Measurements from ENCODE around the gene BARX2. TPM values are rescaled to one million over a fixed set of nuclear protein-coding genes. Genes with fewer than 3 reads are reported as not detected.

BARX2 gene
- total RNA-seq, 2 donors from 2014 or later = not detected

DNA sequence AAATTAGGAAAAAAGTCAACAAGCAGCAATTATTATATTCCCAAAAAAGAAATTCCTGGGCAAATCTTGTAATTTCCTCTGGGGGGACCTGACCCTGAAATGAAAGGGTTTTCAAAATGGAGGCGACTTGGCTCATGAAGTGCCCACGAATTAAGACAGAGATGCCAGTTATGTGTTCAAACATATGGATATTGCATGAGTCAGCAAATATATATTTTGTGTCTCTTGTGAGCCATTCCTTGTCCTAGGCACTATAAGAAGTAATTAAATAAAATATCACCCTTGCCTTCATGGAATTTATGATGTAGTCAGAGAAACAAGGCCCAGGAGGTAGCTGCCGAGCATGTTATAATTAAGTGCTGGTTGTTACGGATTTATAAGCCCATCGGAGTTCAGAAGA is 68.6 kb downstream of the BARX2 start:
- no peak for DNase-seq
- H3K4me3 Mint-ChIP-seq = no peak overlapping the region
- H3K36me3 Mint-ChIP-seq (ENCODE audit: low read depth) = no peaks in the 10 kb centered on the region
- no peaks in the 10 kb centered on the region for H3K9me3 ChIP-seq (ENCODE audit: control insufficient read depth, low read length, poor library complexity, severe bottlenecking)
- no peaks in the 10 kb centered on the region for H3K4me1 Mint-ChIP-seq
- H3K27me3 Mint-ChIP-seq = no peaks in the 10 kb centered on the region
- ATAC-seq = no peak
- no peak overlapping the region for H3K27ac Mint-ChIP-seq

GRCh38 chr11:129445226-129445625 is 69.6 kb downstream of the BARX2 start:
- Mint-ChIP-seq H3K4me3 (no peak overlapping the region), H3K27ac (no peak overlapping the region), H3K4me1 (no peaks in the 10 kb centered on the region), H3K27me3 (no peaks in the 10 kb centered on the region), H3K36me3 (ENCODE audit: low read depth) (no peaks in the 10 kb centered on the region)
- ATAC-seq (no peak), DNase-seq (no peak)
- no peaks in the 10 kb centered on the region for H3K9me3 ChIP-seq (ENCODE audit: control insufficient read depth, low read length, poor library complexity, severe bottlenecking)

GRCh38 chr11:129446572-129446971 is 70.9 kb downstream of the BARX2 start:
- H3K9me3 ChIP-seq (ENCODE audit: control insufficient read depth, low read length, poor library complexity, severe bottlenecking) = no peaks in the 10 kb centered on the region
- Mint-ChIP-seq H3K4me1 (no peaks in the 10 kb centered on the region), H3K27me3 (no peaks in the 10 kb centered on the region), H3K27ac (no peak overlapping the region), H3K36me3 (ENCODE audit: low read depth) (no peaks in the 10 kb centered on the region), H3K4me3 (no peak overlapping the region)
- ATAC-seq = no peak
- no peak for DNase-seq

- Mint-ChIP-seq H3K36me3 (ENCODE audit: low read depth) (no peaks in the 10 kb centered on the region), H3K4me1 (no peaks in the 10 kb centered on the region), H3K27ac (no peak overlapping the region), H3K4me3 (no peak overlapping the region), H3K27me3 (no peaks in the 10 kb centered on the region)
- H3K9me3 ChIP-seq (ENCODE audit: control insufficient read depth, low read length, poor library complexity, severe bottlenecking) = no peaks in the 10 kb centered on the region
- ATAC-seq = no peak
- no peak for DNase-seq
These were observed 72.1 kb downstream of the BARX2 start for GRCh38 chr11:129447654-129448239.

GRCh38 chr11:129451524-129451923 is 75.9 kb downstream of the BARX2 start:
- H3K27ac Mint-ChIP-seq = no peak overlapping the region
- H3K4me1 Mint-ChIP-seq = no peaks in the 10 kb centered on the region
- H3K9me3 ChIP-seq (ENCODE audit: control insufficient read depth, low read length, poor library complexity, severe bottlenecking) = no peaks in the 10 kb centered on the region
- no peak for DNase-seq
- peaks cover 8% of the 10 kb centered on the region for H3K27me3 Mint-ChIP-seq
- no peak overlapping the region for H3K4me3 Mint-ChIP-seq
- H3K36me3 Mint-ChIP-seq (ENCODE audit: low read depth) = no peaks in the 10 kb centered on the region
- no peak for ATAC-seq

- DNase-seq (no peak), ATAC-seq (no peak)
- H3K27me3 Mint-ChIP-seq = peaks cover 8% of the 10 kb centered on the region
- no peaks in the 10 kb centered on the region for H3K4me1 Mint-ChIP-seq
- H3K36me3 Mint-ChIP-seq (ENCODE audit: low read depth) = no peaks in the 10 kb centered on the region
- H3K9me3 ChIP-seq (ENCODE audit: control insufficient read depth, low read length, poor library complexity, severe bottlenecking) = no peaks in the 10 kb centered on the region
- no peak overlapping the region for H3K27ac Mint-ChIP-seq
- H3K4me3 Mint-ChIP-seq = no peak overlapping the region
These were observed 77.7 kb downstream of the BARX2 start for GRCh38 chr11:129453293-129453721.

DNA sequence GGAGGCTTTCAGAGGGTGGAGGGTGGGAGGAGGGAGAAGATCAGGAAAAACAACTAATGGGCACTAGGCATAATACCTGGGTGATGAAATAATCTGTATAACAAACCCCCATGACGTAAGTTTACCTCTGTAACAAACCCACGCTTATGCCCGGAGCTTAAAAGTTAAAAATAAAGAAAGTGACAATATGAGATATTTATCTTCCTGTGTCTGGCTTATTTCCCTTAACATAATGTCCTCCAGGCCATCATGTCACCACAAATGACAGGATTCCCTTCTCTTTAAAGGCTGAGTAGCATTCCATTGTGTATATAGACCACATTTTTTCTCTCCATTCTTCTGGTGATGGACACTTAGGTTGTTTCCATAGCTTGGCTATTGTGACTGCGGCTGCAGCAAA is 79.5 kb downstream of the BARX2 start:
- ATAC-seq (no peak), DNase-seq (no peak)
- Mint-ChIP-seq H3K27ac (no peak overlapping the region), H3K4me1 (no peaks in the 10 kb centered on the region), H3K27me3 (peaks cover 12% of the 10 kb centered on the region), H3K36me3 (ENCODE audit: low read depth) (no peaks in the 10 kb centered on the region), H3K4me3 (no peak overlapping the region)
- no peaks in the 10 kb centered on the region for H3K9me3 ChIP-seq (ENCODE audit: control insufficient read depth, low read length, poor library complexity, severe bottlenecking)

DNA sequence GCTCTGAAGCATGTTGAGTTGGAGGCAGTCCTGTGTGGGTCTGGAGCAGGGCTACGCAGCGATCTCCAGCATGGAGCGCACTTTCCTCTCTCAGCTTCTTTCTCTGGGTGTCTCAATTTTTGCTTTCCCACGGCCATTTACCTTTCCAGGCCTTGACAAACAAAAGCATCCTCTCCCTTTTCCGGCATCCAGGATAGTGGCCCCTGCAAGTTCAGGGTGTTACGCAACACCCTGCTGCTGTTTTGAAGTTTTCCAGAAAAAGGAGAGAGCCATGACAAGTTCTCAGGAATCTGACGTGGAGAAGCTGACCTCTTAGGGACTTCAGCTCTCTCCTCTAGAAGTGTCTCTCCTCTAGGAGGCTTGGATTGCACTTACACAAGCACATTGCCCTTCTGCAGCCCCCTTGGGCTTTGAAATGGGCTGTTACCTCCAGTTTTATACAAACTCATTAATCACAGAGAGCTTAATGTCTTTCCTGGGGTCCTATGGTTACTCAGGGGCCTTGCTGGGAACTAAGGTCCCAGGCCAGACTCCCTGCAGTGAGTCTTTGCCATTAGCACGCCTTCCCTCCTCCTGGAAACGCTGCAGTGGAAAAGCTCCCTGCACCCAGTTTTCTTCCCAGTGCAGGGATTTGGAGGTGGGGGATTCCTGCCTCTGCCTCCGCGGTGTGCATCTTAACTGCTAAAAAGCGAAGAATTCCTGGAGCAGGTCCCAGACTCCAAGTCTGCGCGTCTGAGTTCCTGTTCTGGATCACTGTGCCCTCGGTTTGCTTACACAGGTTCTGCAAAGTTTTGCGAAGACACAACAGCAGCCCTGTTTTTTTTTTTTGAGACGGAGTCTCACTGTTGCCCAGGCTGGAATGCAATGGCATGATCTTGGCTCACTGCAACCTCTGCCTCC is 80.4 kb downstream of the BARX2 start:
- Mint-ChIP-seq H3K4me3 (no peak overlapping the region), H3K36me3 (ENCODE audit: low read depth) (no peaks in the 10 kb centered on the region), H3K4me1 (no peaks in the 10 kb centered on the region), H3K27ac (no peak overlapping the region), H3K27me3 (peaks cover 12% of the 10 kb centered on the region)
- ATAC-seq (no peak), DNase-seq (no peak)
- H3K9me3 ChIP-seq (ENCODE audit: control insufficient read depth, low read length, poor library complexity, severe bottlenecking) = no peaks in the 10 kb centered on the region

- Mint-ChIP-seq H3K36me3 (ENCODE audit: low read depth) (no peaks in the 10 kb centered on the region), H3K27ac (no peak overlapping the region), H3K4me3 (no peak overlapping the region), H3K4me1 (no peaks in the 10 kb centered on the region), H3K27me3 (peaks cover 12% of the 10 kb centered on the region)
- DNase-seq (no peak), ATAC-seq (no peak)
- no peaks in the 10 kb centered on the region for H3K9me3 ChIP-seq (ENCODE audit: control insufficient read depth, low read length, poor library complexity, severe bottlenecking)
These were observed 81.7 kb downstream of the BARX2 start for GRCh38 chr11:129457321-129457720.

- Mint-ChIP-seq H3K27ac (no peak overlapping the region), H3K4me1 (no peaks in the 10 kb centered on the region), H3K4me3 (no peak overlapping the region), H3K27me3 (peaks cover 12% of the 10 kb centered on the region), H3K36me3 (ENCODE audit: low read depth) (no peaks in the 10 kb centered on the region)
- ATAC-seq = no peak
- no peaks in the 10 kb centered on the region for H3K9me3 ChIP-seq (ENCODE audit: control insufficient read depth, low read length, poor library complexity, severe bottlenecking)
- DNase-seq = no peak
These were observed 82.6 kb downstream of the BARX2 start for GRCh38 chr11:129458278-129458677.

GRCh38 chr11:129458756-129459535 is 83.3 kb downstream of the BARX2 start:
- Mint-ChIP-seq H3K27ac (no peak overlapping the region), H3K4me1 (no peaks in the 10 kb centered on the region), H3K36me3 (ENCODE audit: low read depth) (no peaks in the 10 kb centered on the region), H3K4me3 (no peak overlapping the region), H3K27me3 (peaks cover 12% of the 10 kb centered on the region)
- ATAC-seq (no peak), DNase-seq (no peak)
- H3K9me3 ChIP-seq (ENCODE audit: control insufficient read depth, low read length, poor library complexity, severe bottlenecking) = no peaks in the 10 kb centered on the region

DNA sequence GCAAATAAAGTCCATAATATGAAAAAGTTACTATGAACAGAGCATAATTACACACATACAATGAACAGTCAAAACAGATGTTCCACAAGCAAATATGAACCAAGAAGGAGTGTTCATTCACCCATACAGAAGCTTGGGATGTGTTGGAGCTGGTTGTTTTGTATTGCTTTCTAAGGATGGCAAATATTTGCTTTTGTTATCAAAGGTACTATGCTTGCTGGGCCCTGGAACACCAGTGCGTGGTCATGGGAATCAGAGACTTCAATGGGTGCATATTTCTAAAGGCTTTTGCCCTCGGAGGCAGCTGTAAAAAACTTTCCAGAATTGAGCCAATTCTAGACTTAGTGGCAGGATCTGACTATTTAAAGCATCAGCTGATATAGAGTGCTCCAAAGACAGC is 85.1 kb downstream of the BARX2 start:
- Mint-ChIP-seq H3K27me3 (peaks cover 11% of the 10 kb centered on the region), H3K36me3 (ENCODE audit: low read depth) (no peaks in the 10 kb centered on the region), H3K27ac (no peak overlapping the region), H3K4me3 (no peak overlapping the region), H3K4me1 (no peaks in the 10 kb centered on the region)
- ATAC-seq = no peak
- no peak for DNase-seq
- no peaks in the 10 kb centered on the region for H3K9me3 ChIP-seq (ENCODE audit: control insufficient read depth, low read length, poor library complexity, severe bottlenecking)

GRCh38 chr11:129484068-129484467 is 108.4 kb downstream of the BARX2 start:
- Mint-ChIP-seq H3K4me1 (no peaks in the 10 kb centered on the region), H3K27me3 (no peaks in the 10 kb centered on the region), H3K4me3 (no peak overlapping the region), H3K27ac (no peak overlapping the region), H3K36me3 (ENCODE audit: low read depth) (peaks cover 2% of the 10 kb centered on the region)
- DNase-seq = no peak
- no peak for ATAC-seq
- H3K9me3 ChIP-seq (ENCODE audit: control insufficient read depth, low read length, poor library complexity, severe bottlenecking) = no peaks in the 10 kb centered on the region

Data from T-helper 17 cell (primary cell).